GM19025 (cell line): Measurements from ENCODE around the gene NUDCD3.
"Not testable (repeated sequence)": the region's sequence is repeated elsewhere in the genome, so short reads cannot be mapped to it uniquely, and the experiment has no call there.

ENCODE experiments used
- ATAC-seq: cut with Tn5 transposase; IDR thresholded peaks from one replicate; pipeline ENCODE4 v1.9.1; 2021; ENCODE audit warnings: mild to moderate bottlenecking, low read depth, moderate library complexity; ENCODE audit not compliant: unreplicated experiment

Gene NUDCD3

DNA sequence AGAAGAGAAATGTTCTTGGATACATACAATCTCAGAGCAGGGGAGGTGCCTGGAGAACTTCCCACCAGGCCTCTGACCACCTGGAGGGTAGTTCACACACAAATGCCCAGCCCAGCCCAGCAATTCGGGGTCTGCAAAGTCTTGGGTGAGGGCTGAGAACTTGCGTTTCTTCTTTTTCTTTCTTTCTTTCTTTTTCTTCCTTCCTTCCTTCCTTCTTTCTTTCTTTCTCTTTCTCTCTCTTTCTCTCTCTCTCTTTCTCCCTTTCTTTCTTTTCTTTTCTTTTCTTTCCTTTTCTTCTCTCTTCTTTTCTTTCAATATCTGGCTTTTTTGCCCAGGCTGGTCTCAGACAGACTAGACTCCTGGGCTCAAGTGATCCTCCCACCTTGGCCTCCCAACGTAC is 28.3 kb upstream of the NUDCD3 start:
- ATAC-seq = no peak

DNA sequence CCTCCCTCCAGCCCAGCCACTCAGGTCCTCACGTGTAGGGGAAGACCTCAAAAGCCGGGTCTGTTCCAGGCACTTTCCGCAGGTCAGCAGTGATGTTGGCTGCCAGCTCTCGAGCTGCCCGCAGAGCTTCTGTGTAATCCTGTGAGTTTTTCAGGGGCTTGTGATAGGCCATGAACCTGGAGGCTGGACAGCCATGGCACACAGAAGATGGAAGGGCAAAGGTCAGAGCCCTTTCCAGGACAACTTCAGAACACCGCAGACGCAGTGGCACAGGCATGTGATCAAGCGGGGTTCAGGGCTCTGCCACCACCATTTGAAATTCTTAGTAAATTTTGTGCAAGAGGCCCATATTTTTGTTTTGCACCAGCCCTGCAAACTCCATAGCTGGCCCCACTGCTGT is 26.7 kb upstream of the NUDCD3 start:
- no peak for ATAC-seq

DNA sequence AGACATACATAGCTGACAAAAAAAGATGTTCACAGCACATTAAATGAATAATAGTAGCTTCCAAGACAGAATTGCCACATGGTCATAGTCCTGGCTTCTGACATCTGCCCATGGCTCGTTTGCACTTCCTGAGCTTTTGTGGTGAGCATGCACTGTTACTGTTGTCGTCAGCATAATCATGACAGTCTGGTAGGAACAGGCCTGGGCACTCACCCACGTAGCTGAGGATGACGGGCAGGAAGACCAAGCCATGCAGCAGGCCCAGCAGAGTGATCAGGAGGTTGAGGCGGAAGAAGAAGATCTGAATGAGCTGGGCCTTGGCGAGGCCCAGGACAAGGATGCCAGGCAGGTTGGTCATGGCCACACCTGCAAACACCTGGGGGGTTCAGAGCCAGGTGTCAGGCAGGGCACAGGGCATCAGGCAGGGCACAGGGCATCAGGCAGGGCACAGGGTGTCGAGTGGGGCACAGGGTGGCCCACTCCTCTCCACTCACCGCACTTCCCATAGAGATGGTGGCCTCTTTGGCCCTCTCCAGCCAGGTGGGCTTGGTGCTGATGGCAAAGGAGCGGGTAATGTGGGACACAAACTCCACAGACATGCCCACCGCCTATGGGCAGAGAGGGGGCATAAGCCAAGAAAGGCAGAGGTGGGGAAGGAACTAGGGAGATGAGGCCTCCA is 25.3 kb upstream of the NUDCD3 start:
- ATAC-seq = no peak

DNA sequence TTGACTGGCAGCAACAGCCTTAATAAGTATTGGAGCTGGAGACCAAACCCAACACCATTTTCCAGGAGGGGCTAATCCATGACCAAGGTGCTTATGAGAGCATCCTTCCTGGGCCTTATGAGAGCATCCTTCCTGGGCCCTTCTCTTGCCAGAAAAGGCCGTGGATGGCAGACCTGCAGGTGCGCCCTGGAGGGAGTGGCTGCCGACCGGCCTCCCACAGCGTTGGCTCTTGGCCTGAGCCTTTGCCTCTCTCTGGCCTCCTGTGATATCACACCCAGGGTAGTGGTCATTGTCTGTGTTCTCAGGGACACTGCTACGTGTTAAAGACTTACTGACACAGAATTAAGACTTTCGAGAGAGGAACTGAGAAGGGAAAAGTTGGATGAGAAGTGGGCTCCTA is 22.3 kb upstream of the NUDCD3 start:
- no peak for ATAC-seq

DNA sequence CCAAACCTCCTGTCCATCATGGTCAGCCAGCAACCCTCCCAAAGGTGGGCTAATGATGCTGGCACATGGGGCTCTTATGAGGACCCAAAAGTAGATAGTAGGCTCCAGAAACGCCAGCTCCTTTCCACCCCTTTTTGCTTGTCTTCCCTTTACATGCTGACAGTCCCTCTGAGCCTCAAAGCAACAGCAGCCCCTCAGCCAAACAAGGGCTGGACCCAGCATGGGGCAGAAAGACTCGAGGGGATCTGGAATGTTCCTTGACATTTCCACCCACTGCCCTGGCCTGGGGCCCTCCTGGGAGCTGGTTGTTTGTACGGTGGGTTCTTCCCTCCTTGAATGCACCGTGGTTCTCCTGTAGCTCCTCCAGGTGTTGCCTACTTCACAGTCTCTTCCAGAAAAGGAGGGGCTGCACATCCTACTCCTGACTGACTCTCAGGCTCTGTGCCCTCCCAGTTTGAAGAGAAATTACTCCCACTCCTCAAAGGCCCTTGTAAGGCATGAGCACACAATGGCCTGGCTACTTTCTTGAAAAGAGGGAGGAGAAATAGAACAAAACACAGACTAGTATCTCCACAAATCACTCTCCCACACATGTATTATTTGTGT is 21.5 kb upstream of the NUDCD3 start:
- ATAC-seq = no peak

DNA sequence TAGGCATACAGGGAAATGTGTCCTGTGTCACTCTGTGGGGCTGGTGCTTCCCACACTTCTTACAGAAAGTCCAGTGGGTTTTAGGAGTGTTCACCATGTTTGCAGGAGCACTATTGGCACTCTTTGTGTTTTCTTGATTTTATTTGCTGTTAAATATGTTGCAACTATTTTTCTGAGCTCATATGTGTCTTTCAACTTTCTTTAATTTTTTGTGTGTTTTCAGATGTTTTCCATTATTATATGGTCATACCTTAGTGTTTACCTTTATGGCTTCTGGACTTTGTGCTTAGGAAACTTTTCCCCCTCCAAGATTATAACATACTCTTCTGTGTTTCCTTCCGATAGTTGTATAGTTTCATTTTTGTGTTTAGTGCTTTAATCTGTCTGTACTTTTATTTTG is 20.8 kb upstream of the NUDCD3 start:
- no peak for ATAC-seq

DNA sequence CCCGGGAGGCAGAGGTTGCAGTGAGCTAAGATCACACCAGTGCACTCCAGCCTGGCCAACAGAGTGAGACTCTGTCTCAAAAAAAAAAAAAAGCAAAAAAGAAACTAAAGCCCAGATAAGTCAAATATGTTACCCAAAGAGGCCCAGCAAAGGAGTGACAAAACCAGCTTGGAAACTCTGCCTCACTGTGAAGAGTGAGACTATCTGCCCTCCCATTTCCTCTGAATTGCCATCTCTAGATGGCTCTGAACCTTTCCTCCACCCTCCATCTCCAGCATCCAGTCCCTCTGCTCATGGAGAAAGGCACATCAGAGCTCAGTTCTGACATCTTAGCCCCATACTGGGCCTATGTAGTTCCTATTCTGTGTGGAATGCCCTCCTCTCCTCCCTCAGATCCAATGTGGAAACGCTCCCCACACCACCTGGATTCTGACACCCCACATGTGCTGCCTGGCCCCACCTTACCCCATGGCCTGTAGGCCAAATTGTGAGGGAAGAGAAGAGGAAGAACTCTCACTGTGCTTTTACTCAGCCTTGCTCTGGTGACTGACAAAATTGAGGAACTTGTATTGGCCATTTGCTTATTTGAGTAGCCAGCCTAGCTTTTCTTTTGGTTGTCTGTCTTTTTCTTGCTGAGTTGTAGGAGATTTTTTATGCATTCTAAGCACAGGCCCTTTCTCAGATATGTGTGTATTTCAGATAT is 18.0 kb upstream of the NUDCD3 start:
- ATAC-seq = no peak

DNA sequence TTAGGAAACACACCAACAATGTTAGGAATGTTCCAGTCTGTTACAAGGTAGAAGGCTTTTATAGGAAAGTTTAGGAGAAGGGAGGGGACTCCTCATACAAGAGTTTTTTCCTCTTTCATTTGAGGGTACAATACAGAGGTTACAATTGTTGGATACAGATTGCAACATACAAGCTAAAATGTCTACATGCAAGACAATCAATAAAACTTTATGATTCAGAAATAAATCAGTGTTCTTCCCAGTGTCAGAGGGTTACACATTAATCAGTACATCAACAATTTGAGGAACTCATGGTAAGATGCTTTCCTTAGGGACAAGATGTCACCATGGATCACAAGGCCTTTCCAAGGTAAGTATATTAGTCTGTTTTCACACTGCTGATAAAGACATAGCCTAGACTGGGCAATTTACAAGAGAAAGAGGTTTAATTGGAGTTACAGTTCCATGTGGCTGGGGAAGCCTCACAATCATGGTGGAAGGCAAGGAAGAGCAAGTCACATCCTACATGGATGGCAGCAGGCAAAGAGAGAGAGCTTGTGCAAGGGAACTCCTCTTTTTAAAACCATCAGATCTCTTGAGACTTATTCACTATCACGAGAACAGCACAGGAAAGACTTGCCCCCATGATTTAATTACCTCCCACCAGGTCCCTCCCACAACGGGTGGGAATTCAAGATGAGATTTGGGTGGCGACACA is 16.3 kb upstream of the NUDCD3 start:
- not testable (repeated sequence) for ATAC-seq

DNA sequence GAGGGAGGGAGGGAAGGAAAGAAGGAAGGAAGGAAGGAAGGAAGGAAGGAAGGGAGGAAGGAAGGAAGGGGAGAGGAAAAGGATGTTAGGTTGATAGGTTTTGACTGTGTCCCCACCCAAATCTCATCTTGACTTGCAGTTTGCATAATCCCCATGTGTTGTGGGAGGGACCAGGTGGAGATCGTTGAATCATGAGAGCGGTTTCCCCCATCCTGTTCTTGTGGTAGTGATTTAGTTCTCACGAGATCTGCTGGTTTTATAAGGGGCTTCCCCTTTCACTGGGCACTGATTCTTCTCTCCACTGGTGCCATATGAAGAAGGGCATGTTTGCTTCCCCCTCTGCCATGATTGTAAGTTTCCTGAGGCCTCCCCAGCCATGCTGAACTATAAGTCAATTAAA is 15.1 kb upstream of the NUDCD3 start:
- no peak for ATAC-seq

DNA sequence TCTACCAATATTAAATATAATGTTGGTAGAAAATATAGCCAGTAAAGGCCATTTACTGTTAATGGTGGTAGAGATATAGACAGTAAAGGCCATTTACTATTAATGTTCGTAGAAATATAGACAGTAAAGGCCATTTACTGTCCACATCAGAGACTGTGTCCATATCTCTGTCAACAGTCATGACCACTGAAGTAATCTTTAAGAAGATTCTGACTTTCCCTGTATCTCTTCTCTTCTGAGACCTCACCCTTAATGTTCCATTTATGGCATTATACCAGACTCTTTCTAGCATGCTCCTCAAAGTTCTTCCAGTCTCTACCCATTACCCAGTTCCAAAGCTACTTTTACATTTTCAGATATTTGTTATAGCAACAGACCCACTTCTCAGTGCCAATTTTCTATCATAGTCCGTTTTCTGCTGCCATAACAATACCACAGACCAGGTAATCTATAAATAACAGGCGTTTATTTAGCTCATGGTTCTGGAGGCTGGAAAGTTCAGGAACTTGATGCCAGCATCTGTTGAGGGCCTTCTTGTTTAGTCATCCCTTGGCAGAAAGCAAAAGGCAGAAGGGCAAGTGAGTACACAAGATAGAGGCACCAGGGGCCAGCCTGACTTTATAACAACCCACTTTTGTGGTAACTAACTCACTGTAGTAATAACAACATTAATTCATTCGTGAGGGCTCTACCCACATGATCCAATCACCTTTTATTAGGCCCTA is 7.9 kb upstream of the NUDCD3 start:
- ATAC-seq = no peak

DNA sequence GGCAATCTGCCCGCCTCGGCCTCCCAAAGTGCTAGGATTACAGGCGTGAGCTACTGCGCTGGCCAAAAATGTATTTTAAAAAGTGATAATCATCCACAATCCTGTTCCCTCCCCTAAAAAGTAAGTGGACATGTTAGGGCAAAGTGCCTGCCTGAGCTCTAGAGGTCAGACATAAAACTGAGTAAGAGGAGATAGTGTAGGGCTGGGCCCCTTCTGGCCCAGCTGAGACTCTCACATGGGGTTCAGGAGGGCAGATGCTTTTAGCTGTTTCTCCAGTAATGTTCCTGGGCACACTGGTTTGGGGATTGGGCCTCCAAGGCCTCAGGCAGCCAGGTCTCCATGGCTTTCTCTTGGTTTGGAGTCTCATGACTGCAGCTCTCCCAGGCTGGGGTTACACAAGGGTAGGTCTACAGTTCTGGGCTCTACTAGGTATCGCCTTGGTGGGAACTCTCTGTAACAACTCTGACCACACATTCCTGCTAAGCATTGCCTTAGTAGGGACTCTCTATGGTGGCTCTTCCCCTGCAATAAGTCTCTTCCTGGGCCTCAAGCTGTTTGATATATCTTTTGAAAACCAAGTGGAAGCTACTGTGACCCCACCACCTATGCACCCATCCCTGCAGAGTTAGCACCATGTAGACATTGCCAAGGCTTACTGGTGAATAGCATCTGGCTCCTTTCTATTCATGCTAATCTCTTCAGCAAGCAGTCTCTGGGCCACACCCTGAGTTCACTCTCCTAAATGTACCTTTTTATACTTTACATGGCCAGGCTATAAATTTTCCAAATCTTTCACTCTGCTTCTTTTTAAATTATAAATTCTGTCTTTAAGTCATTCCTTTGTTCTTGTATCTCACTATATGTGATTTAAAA is 6.9 kb upstream of the NUDCD3 start:
- no peak for ATAC-seq

DNA sequence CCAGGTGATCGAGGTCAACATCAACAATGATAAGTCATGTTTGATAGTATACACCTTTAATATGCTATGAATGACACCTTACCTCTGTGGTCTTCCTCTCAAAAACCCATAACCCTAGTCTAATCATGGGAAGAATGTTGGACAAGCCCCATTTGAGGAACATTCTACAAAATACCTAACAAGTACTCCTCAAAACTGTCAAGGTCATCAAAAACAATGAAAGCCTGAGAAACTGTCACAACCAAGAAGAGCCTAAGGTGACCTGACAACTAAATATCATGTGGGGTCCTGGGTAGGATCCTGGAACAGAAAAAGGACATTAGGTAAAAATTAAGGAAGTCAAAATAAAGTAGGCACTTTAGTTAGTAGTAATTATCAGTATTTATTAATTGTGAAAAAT is 5.9 kb upstream of the NUDCD3 start:
- ATAC-seq = no peak

DNA sequence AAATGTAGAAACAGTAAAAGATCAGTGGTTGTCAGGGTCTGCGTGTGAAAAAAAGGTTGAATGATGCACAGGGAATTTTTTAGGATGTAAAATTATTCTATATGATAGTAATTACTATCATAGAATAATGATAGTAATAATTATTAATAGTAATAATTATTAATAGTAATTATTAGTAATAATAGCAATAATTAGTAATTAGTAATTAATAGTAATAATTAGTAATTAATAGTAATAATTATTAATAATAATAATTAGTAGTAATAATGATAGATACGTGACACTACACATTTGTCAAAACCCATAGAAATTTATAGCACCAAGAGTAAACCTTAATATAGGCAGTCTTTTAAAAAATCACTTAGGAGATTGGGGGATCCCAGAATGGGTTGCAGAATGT is 4.5 kb upstream of the NUDCD3 start:
- no peak for ATAC-seq

DNA sequence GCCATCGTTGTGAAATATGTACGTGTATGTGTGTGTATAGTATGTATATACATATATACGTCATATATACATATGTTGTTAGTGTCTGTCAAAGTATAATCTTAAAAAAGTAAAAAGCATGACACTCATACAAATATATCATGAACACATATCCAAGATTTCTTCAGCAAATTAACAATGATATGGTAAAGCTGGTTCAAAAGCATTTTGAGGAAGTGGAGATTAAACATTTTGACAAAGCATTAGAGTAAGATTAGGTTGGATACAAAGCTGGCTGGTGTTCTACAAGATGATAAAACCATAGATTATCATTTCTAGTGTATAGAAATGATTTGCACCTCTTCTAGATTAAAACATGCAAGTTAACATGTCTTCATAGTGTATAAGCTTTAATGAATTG is 771 bp upstream of the NUDCD3 start:
- no peak for ATAC-seq

DNA sequence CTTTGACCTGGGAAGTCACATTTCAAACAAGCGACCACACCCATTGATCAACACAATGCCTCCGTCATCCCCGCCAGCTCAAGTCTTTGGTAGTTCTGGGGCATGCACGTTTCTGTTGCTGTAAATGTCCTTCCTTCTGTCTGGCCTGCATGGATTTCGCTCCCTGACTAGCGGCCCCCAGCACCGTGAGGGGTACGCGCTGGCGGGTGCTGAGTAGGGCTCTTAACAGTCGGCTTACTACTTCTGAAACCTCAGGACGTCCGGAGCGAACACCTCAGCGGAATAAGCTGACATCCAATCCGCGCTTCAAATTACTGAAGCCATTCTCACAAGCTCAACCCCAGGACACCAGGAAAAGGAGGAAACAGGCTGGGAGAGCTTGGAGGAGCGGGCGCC is 505 bp downstream of the NUDCD3 start:
- peak; percentile 12 for ATAC-seq

DNA sequence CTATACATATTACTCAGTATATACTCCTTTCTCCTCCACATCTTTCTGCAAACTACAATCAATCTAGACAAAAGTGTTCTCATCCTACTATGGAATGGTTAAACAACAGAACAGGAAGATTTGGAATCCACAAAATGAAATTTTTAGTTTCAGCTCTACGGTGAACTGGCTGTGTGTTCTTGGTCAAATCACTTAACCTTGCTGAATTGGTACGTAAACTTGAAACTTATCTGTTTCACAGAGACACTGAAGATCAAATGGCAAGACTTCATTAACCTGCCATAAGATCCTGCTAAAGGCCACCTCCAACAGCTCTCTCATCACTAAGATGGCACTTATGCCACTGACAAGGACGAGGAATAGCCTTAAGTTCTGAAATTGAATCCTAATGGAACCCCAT is 1.5 kb downstream of the NUDCD3 start:
- no peak for ATAC-seq

DNA sequence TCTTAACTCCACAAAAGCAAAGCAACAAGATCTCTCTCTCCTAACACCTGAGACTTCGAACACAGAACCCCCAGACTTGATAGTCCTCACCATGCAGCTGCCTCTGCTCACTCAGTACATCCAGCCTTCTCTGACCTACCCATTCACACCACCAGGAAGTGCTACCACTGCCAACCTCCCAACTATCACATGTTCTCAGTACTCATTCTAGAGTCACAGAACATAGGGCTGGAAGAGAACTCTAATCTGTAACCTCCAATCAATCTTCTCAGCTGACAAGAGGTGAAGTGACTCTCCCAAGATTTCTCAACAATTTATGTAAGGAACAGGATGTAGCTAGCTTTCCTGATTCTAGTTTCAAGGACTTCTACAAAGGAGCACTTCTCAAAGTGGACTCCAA is 3.8 kb downstream of the NUDCD3 start:
- ATAC-seq = no peak

DNA sequence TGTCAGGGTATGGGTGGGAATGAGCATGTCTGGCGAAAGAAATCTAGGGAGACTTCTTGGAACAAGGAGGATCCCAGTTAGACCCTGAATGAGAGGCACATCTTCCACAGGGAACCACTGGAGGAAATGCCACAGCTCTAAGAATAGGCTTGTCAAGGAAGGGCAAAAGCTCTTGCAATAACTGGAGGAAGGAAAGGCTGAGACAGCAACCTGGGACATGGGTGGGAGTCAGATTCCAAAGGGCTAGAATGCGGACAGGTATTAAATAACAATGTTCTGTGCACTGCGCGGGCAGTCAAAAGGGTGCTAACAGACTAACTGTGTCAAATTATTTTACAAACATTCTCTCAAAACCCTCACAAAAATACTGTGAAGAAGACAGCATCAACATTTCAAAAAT is 4.5 kb downstream of the NUDCD3 start:
- no peak for ATAC-seq

DNA sequence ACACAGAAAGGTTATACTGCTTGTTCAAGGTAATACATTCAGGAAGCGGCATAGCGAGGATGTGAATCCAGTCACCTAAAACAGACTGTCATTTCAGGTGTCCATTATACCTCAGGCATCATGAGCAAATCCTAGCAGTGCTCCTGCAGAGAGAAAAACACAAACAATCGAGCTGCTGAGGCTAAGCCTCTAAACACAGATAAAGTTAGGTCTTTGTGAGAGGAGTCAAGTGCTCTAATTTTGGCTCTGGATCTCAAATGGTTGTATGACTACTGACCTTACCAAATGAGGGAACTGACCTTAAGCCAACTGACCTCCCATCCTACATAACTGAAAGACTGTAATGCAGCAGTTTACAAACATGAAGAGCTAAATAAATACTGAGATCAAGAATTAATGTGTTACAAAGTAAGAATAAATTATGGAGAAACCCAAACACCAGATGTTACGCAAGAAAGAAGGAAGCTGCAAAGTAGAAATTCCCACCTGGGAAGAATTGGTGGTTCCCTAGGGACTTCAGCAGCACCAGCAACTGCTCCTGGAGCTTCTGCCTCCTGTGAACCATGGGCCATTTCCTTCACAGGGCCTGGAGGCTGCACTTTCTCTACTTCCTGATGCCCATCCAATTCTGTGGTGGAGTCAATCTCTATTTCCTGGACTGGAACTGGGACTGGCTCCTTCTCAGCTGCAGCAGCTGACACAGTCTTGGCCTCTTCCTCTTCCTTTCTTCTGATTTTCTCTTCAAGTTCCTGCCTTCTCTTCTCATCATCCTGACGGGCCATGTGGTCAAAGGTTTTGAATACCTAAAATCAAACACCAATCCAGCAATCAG is 5.8 kb downstream of the NUDCD3 start:
- ATAC-seq = no peak
